HL-60 (cell line): ENCODE results near the gene TENM3.
"Not testable (repeated sequence)": the region's sequence is repeated elsewhere in the genome, so short reads cannot be mapped to it uniquely, and the experiment has no call there.

ENCODE experiments used
- DNase-seq, 2 experiments: peaks; one replicate each; pipeline ENCODE4 v3.0.0-alpha.2; 2010 to 2020; ENCODE audit warnings: low read depth in 1 of 2, low spot score in 1 of 2
- H3K27ac ChIP-seq: fragments of 250-450 bp; sonication (Bioruptor Pico); replicated peaks from 2 replicates; pipeline ENCODE4 v1.5.1; 2020; ENCODE audit warnings: mild to moderate bottlenecking, moderate library complexity
- H3K27me3 ChIP-seq: fragments of 250-450 bp; sonication (Bioruptor Pico); 2 replicates; pipeline ENCODE4 v1.5.1; 2021; ENCODE audit warnings: mild to moderate bottlenecking, moderate library complexity; ENCODE audit not compliant: insufficient read depth, poor library complexity, severe bottlenecking
- H3K4me3 ChIP-seq: replicated peaks from 2 replicates; pipeline ENCODE4 v1.5.1; 2011; ENCODE audit warnings: mild to moderate bottlenecking, control low read depth, low read length; ENCODE audit not compliant: insufficient read depth
- CTCF ChIP-seq: IDR thresholded peaks from one replicate; pipeline ENCODE4 v1.5.1; 2011; ENCODE audit warnings: low read length, control low read depth, inconsistent platforms; ENCODE audit not compliant: insufficient read depth
- GABPA ChIP-seq: IDR thresholded peaks from 2 replicates; pipeline ENCODE4 v1.6.1; 2012; ENCODE audit warnings: low read depth
- POLR2AphosphoS5 ChIP-seq: IDR thresholded peaks from 2 replicates; pipeline ENCODE4 v1.6.1; 2012; ENCODE audit warnings: low read depth
- REST ChIP-seq: IDR thresholded peaks from 2 replicates; pipeline ENCODE4 v1.6.1; 2012; ENCODE audit warnings: low read depth; ENCODE audit not compliant: insufficient replicate concordance
- SPI1 ChIP-seq: IDR thresholded peaks from 2 replicates; pipeline ENCODE4 v1.6.1; 2012; ENCODE audit warnings: low read depth, mild to moderate bottlenecking, borderline replicate concordance

The TENM3 gene

GRCh38 chr4:182812916-182813315 lies 569.7 kb downstream of the TENM3 start:
- Histone ChIP-seq H3K27ac (no peak overlapping the region), H3K27me3 (no peaks in the 10 kb centered on the region), H3K4me3 (no peak overlapping the region)
- TF ChIP-seq GABPA (no peak), SPI1 (no peak), CTCF (no peak), POLR2AphosphoS5 (no peak), REST (no peak)
- DNase-seq = peak in 1 of 2 experiments; percentile 7

GRCh38 chr4:182814065-182814464 lies 570.9 kb downstream of the TENM3 start:
- H3K27me3 ChIP-seq, DNase-seq, H3K27ac ChIP-seq, H3K4me3 ChIP-seq: not testable (repeated sequence)

- TF ChIP-seq POLR2AphosphoS5 (no peak), GABPA (no peak), CTCF (no peak), REST (no peak), SPI1 (no peak)
- DNase-seq = no peak
Observed at GRCh38 chr4:182818926-182819730, 575.9 kb downstream of the TENM3 start.

GRCh38 chr4:182819751-182820150 lies 576.5 kb downstream of the TENM3 start:
- TF ChIP-seq CTCF (no peak), REST (no peak), POLR2AphosphoS5 (no peak)
- no peak overlapping the region for H3K4me3 ChIP-seq
- no peaks in the 10 kb centered on the region for H3K27me3 ChIP-seq
- H3K27ac ChIP-seq = no peak overlapping the region
- DNase-seq = no peak

More at GRCh38 chr4:182818926-182819730, 575.9 kb downstream of the TENM3 start:
- H3K27ac ChIP-seq = no peak overlapping the region
- H3K27me3 ChIP-seq = no peaks in the 10 kb centered on the region
- H3K4me3 ChIP-seq = no peak overlapping the region
